GM12873 (cell line): Measurements from ENCODE around the gene FAM81B.

Experiments
- TF ChIP-seq, protein P1 (sequence below): IDR thresholded peaks from 2 replicates; pipeline ENCODE4 v1.5.1; 2012; ENCODE audit warnings: low read depth, mild to moderate bottlenecking, moderate library complexity, low read length, control low read depth; ENCODE audit not compliant: insufficient read depth; ENCODE audit errors: missing control alignments

The FAM81B gene

DNA sequence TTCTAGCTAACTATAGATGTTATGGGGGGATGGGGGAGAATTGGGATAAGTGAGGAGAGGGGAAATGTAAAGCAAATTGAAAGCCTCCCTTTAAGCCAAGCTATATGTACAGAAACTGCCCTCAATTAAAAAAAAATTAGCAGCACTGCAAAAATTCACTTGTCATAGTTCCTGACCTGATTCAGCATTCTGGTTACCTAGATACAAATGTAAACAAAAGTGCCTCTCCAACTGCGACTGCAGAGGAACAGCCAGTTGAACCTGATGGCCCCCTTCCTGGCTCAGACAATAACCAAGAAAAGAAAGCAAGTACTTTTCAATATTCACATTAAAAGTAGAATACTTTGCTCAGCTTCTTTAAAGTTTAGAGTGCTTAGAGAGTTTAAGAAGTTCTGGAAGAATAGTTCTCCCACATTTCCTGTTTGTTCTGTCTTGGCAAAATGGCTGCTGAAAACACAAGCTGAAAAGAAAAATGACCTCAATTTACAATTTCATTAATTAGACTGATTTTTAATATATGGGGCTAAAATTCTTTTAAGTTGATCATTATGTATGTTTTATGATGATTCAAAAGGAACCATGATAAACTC is 1.5 kb downstream of the FAM81B start:
- TF ChIP-seq, protein P1, sequence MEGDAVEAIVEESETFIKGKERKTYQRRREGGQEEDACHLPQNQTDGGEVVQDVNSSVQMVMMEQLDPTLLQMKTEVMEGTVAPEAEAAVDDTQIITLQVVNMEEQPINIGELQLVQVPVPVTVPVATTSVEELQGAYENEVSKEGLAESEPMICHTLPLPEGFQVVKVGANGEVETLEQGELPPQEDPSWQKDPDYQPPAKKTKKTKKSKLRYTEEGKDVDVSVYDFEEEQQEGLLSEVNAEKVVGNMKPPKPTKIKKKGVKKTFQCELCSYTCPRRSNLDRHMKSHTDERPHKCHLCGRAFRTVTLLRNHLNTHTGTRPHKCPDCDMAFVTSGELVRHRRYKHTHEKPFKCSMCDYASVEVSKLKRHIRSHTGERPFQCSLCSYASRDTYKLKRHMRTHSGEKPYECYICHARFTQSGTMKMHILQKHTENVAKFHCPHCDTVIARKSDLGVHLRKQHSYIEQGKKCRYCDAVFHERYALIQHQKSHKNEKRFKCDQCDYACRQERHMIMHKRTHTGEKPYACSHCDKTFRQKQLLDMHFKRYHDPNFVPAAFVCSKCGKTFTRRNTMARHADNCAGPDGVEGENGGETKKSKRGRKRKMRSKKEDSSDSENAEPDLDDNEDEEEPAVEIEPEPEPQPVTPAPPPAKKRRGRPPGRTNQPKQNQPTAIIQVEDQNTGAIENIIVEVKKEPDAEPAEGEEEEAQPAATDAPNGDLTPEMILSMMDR = no peak

DNA sequence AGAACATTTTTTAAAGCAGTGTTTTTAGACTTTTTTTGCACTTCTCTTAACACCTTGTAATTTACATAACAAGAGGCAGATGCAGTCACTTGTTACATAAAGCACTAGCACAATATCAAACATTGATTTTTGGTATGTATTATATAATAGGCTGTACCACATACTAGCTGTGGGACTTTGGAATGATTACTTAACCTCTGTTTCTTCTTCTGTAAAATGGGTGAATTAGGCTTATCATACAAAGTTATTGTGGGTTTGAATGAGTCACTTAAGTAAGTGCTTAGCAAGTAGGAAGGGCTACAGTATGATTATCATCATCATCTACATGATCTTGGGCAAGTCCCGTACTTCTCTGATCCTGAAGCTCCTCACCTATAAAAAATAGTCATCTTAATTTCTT is 2.1 kb downstream of the FAM81B start:
- TF ChIP-seq, protein P1 = no peak

DNA sequence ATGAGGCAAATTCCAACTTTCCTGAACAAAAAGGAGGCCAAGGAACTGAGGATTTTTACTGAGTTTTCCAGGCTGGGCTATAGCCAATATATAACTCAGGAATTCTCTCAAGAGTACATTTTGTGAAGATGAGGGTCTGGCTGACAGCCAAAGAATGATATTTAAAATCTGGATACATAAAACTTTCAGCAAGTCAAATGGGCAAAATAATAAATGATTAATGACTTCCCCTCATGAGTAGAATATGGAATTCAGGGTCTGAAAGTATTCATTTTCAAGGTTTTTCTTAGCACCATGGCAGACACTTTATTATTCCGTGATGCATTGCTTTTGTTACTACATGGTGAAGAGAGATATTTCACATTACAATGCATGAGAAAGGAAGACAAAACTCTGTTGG is 7.8 kb downstream of the FAM81B start:
- TF ChIP-seq, protein P1 = no peak

DNA sequence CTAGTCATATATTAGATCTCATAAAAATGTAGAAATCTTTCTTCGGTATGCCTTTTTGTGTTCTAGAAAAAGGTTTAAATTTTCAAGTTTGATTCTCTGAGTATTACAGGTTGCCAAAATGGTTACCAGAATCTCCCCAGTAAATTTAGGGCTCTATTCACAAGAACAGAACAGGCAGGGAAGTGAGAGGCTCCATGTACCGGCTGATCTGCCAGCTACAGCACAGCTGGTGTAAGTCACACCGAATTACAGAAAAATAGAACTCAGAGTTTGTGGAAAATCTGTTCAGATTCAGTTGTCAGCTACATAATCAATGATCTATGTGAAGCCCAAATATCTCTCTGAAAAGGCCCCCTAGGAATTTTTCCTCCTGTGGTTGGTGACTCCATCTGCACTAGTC is 10.5 kb downstream of the FAM81B start:
- TF ChIP-seq, protein P1 = no peak

DNA sequence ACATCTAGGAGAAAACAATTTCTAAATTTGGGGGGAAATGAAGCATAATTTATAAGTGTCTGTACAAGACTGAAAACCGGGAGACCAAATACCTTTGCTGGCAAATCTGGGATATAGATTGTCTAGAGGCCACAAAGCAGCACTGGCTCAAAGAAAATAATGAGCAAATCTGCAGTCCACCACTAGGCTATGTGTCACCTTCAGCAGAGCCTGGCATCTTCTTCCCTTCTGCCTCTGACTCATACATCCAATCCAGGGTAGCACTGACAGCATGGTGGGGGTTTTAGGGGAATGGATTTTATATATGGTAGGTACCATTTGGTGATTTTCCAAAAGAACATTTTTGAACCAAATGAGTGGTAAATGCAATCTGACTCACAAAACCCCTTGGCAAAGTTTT is 12.8 kb downstream of the FAM81B start:
- TF ChIP-seq, protein P1 = no peak

DNA sequence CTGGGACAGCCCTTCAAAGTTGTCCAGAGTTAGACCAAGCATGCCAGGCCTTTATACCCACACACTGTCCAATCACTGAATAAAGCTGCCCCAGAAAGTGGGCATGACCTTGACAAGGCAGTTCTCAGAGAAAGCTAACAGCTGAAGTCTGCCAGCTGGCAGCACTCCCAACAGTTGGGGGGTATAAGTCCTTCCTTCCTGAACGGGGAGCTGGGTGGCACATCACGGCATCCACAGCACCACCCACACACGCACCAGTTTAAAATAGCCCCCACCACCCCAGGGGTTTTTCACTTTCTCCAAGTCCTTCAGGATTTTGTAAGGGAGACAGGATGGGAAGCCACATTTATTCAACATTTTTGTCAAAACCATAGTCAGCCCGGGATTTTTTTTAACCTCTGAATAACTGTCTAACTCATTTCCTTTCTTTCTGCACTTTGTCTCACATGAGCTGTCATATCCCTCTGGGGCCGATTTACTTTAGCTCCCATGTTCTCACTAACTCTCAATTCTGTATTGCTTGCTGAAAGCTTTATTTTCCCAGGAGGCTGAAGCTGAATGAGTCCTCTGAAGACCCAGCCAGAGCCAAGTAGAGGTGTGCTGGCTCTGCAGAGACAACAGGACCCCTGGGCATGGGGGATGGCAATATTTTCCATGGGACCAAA is 15.4 kb downstream of the FAM81B start:
- TF ChIP-seq, protein P1 = no peak

DNA sequence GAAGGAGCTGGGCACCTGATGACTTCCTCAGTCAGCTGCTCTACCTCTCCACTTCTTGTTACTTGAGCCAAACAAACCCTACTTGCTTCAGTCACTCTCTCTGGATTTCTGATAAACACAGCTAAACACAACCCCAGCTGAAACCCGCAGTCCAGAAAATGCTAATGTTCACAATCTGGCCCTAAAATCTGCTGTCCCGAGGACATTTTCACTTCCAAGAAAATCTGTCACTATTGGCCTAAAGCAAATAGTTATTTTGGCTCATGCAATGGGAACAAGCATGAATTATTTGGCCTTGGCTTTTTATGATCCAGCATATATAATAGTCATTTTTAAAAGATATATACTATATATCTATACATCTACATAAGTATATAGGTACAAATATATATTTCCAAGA is 19.1 kb downstream of the FAM81B start:
- TF ChIP-seq, protein P1 = no peak
